Liver (tissue), 3 donors: ENCODE data around the gene ZSCAN10.

Experiments used
- CTCF ChIP-seq: fragments of 150-350 bp; IDR thresholded peaks from 2 replicates; pipeline ENCODE4 v1.5.1; 2017; ENCODE audit warnings: improper control_type of control experiment, low read depth, low read length; ENCODE audit not compliant: missing input control
- GABPA ChIP-seq, 2 donors: IDR thresholded peaks in 1 of 2; conservative IDR thresholded peaks in 1 of 2; 2 replicates each; pipeline ENCODE4 v1.6.1; 2016; ENCODE audit warnings: antibody characterized with exemption in 2 of 2, mild to moderate bottlenecking in 1 of 2, moderate library complexity in 1 of 2
- REST ChIP-seq: IDR thresholded peaks from 2 replicates; pipeline ENCODE4 v1.6.1; 2016; ENCODE audit warnings: antibody characterized with exemption, mild to moderate bottlenecking
- SP1 ChIP-seq: IDR thresholded peaks from 2 replicates; pipeline ENCODE4 v1.6.1; 2018; ENCODE audit warnings: antibody characterized with exemption, mild to moderate bottlenecking
- donor health status: healthy.
- donor health status: healthy.

GRCh38 chr16:3129137-3130131 is 30.3 kb upstream of the ZSCAN10 start:
- TF ChIP-seq GABPA (IDR thresholded peaks at IDR 0.05 in 1 of 2, conservative IDR thresholded peaks at IDR 0.05 in 1 of 2) (peak; percentile 16 to 42), REST (peak; percentile 6), SP1 (peak; percentile 41), CTCF (peak; percentile 92)
